ENCODE data around the gene PIEZO2. TPM values are rescaled to one million over a fixed set of nuclear protein-coding genes. Genes with fewer than 3 reads are reported as not detected.

Gene PIEZO2
- total RNA-seq, 1 experiment from 2014 or later = 0.82 TPM

- no peak for DNase-seq (ENCODE audit: low read depth)
Measured at GRCh38 chr18:10901329-10901728, 248.0 kb downstream of the PIEZO2 start.

- DNase-seq (ENCODE audit: low read depth) = no peak
Measured at GRCh38 chr18:10900435-10900834, 248.9 kb downstream of the PIEZO2 start.

- no peak for DNase-seq (ENCODE audit: low read depth)
Measured at GRCh38 chr18:10899481-10899880, 249.9 kb downstream of the PIEZO2 start.

- DNase-seq (ENCODE audit: low read depth) = no peak
Measured at GRCh38 chr18:10898417-10898974, 250.9 kb downstream of the PIEZO2 start.

GRCh38 chr18:10896851-10897250 lies 252.5 kb downstream of the PIEZO2 start:
- DNase-seq (ENCODE audit: low read depth) = no peak

GRCh38 chr18:10895976-10896375 lies 253.4 kb downstream of the PIEZO2 start:
- no peak for DNase-seq (ENCODE audit: low read depth)

- DNase-seq (ENCODE audit: low read depth) = no peak
Measured at GRCh38 chr18:10894501-10894900, 254.9 kb downstream of the PIEZO2 start.

GRCh38 chr18:10893761-10894160 lies 255.6 kb downstream of the PIEZO2 start:
- no peak for DNase-seq (ENCODE audit: low read depth)

- no peak for DNase-seq (ENCODE audit: low read depth)
Measured at GRCh38 chr18:10893196-10893595, 256.2 kb downstream of the PIEZO2 start.

- no peak for DNase-seq (ENCODE audit: low read depth)
Measured at GRCh38 chr18:10892786-10893185, 256.6 kb downstream of the PIEZO2 start.

GRCh38 chr18:10890022-10890421 lies 259.3 kb downstream of the PIEZO2 start:
- DNase-seq (ENCODE audit: low read depth) = no peak

GRCh38 chr18:10878703-10879102 lies 270.7 kb downstream of the PIEZO2 start:
- DNase-seq (ENCODE audit: low read depth) = no peak

- no peak for DNase-seq (ENCODE audit: low read depth)
Measured at GRCh38 chr18:10877987-10878386, 271.4 kb downstream of the PIEZO2 start.

- no peak for DNase-seq (ENCODE audit: low read depth)
Measured at GRCh38 chr18:10875811-10876210, 273.6 kb downstream of the PIEZO2 start.

GRCh38 chr18:10872304-10872703 lies 277.1 kb downstream of the PIEZO2 start:
- no peak for DNase-seq (ENCODE audit: low read depth)

GRCh38 chr18:10864722-10865121 lies 284.6 kb downstream of the PIEZO2 start:
- no peak for DNase-seq (ENCODE audit: low read depth)

- no peak for DNase-seq (ENCODE audit: low read depth)
Measured at GRCh38 chr18:10863026-10863425, 286.3 kb downstream of the PIEZO2 start.

GRCh38 chr18:10860928-10861327 lies 288.4 kb downstream of the PIEZO2 start:
- DNase-seq (ENCODE audit: low read depth) = no peak

GRCh38 chr18:10860382-10860781 lies 289.0 kb downstream of the PIEZO2 start:
- DNase-seq (ENCODE audit: low read depth) = no peak

- DNase-seq (ENCODE audit: low read depth) = no peak
Measured at GRCh38 chr18:10858477-10858876, 290.9 kb downstream of the PIEZO2 start.

- no peak for DNase-seq (ENCODE audit: low read depth)
Measured at GRCh38 chr18:10856132-10856531, 293.2 kb downstream of the PIEZO2 start.

GRCh38 chr18:10852385-10853303 lies 296.7 kb downstream of the PIEZO2 start:
- no peak for DNase-seq (ENCODE audit: low read depth)

- DNase-seq (ENCODE audit: low read depth) = peak; percentile 29
Measured at GRCh38 chr18:10851824-10852319, 297.5 kb downstream of the PIEZO2 start.

All from HT1080 (cell line).